ENCODE measurements around the gene RREB1.

Gene RREB1

DNA sequence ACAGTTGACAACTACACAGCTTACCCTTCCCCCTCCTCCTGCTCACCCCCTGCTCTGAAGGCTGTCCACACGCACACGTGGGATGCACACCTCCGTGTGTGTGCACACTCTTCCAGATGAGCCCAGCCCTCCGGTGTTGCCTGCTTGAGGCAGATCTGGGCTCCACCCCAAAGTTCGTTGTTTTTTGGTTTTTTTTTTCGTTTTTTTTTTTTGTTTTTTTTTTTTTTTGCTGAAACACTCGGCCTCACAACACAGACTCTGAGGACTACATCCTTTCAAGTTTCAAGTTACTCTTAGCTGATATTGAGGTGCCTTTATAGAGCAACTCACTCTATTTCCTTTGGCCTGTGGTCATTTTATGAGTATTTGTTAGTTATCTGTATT, 88.2 kb downstream of the RREB1 start:
- DNase-seq = no peak

DNA sequence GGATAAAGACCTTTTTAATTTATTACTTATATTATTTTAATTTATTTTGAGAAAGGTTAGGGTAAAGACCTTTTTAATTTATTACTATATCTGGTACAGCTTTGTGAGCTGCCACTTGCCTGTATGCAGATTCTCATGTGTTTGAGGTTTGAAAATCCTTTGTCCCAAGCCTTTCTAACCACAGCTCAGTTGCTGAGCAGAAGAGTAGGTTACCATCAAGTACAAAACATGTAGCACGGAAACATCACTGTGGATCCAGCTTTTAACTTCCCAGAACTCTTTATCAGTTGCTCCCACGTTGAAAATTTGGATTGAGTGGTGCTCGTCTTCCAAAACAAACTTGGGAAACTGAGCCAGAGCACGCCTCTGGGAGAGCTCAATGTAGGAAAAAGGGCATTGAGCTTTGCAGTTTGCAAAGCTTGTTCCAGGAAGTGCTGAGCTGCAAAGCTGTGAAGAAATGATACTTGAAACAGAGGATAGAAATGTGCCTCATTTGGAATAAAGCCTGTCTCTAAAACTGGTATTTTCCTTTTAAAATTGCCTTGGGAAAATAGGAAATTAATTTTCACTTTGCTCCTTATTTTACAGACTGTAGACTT, 89.0 kb downstream of the RREB1 start:
- no peak for DNase-seq

DNA sequence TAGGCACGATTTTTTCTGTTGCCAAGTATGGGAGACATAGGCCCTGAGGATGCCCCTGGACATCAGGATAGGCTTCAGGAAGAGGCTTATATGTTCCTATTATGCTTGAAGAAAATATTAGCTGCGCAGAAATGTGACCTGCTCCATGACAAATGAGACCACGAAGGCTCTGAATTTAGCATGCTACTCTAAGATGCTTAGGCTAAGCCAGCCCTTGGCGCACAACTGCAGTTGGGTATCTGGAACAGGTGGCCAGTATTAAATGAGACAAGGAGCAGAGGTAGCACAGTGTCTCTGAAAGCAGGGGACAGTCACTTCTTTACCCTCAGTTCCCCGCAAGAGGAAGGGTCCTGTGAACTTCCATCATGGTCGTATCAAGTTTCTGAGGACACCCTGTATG, 90.0 kb downstream of the RREB1 start:
- DNase-seq = no peak

DNA sequence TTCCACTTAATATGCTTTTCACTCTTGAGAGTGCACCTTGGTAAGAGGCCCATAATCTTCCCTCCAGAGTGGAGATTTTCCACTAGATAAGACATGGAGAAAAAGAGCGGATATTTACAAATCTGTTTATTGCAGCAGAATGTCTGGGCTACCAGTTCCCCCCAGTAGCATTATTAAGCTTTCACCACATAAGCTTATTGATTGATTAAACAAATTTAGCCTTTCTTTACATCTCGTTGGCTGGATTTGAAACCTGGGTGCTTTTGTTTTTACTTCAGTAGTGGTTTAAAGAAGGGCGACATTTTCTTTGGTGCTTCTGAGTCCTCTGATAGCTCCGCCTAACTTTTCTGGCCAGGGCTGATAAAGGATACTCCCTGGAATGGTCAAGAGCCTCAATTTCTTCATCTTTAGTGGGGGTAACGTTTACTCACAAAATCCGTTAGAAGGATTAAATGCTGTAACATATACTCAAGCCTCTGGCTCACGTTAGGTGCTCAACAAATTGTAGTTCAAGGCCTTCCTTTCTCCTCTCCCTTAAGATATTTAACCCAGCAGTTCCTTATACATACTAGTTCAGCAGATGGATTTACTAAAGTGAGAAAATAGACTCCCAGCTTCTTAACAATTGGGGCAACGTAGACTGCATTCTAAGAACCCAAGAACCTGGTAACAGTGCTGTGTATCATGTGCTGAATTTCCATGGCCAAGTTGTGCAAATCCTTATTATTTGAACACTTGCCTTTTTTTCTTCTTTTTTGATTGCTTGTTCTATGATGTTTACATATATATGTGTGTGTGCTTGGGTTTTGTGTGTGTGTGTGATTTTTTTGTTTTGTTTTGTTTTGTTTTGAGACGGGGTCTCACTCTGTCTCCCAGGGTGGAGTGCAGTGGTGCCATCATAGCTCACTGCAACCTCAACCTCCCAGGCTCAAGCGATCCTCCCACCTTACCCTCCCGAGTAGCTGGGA, 91.4 kb downstream of the RREB1 start:
- DNase-seq = no peak

DNA sequence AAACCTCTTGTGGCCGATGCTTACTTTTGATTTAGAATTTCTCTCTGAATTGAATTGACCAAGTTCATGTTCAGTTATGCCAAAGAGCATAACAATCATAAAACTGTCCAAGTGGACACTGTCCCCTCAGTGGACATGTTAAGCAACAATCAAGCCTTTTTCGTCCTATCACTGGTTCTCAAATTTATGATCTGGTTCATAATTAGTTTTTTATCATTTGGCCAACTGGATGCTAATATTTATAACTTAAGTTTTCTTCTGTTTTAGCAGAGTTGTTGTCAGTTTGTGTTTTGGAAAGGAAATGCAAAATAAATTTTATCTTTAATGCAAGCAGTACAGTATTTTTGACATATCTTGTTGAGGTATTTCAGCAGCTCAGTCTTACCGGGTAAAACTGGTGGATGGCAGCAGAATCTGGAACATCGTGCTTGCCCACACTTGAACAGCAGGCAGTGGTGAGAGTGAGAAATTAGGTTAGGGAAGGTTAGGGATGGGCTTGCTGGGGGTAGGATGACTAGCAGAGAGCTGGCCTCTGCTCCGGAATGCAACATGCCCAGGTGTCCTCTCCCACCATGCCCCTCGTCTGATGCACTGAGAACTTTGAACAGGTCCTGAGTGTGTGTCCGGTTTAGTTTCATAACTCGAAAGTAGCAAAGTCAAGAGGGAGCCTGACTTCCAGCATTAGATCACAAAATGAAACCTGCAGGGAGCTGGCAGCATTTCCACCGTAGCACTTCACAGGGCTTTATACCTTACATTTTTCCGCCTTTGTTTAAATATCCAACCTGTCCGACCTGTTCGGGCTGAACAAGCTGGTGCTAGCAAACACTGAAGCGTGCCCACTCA, 93.1 kb downstream of the RREB1 start:
- DNase-seq = no peak

DNA sequence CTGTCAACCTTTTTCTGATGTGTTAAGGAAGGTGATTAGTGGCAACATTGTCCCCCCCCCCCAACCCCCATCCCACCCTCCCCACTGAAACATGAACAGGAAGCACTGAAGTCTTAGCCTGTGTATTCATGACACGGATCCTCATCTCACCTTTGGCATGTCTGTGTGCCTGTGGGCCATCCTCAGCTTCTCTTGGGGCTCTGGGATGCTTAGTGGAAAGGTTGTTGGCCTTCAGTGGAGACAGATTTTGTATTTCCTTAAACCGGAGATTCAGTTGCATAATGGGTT, 93.6 kb downstream of the RREB1 start:
- no peak for DNase-seq

DNA sequence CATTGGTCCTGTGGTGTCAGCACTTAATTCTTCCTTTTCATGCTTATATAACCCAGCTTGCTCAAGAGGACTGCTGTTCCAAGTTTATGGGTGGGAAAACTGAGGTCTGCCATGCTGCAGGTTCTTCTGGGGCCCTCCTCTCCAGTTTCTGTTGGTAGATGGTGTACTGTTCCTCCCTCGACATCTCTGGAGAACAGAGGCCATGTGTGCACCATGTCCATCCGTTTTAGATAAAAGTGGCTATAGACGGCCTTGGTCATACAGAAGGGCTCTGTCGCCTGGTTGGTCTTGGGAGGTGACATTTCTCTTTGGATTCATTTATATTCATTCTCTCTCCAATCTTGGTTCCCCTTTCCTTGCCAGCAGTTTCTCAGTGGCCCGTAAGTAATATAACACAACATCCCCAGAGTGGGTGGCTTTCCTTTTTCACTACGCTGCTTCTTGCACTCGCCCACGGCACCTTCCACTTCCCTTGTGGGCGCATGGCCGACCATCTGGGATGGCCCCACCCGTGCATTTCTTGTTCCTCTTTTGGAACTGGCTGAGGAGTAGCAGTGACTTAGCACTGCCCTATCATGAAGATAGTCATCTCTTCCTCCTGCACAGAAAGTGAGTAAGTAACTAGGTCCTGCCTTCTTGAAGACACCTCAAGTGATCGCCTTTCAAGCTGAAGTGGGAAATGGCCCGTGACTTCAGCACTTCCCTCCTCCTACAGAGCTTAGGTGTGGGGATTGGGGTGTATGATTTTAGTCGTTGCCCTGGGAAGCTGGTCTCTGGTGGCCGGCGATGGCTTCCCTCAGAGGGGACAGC, 94.2 kb downstream of the RREB1 start:
- no peak for DNase-seq

DNA sequence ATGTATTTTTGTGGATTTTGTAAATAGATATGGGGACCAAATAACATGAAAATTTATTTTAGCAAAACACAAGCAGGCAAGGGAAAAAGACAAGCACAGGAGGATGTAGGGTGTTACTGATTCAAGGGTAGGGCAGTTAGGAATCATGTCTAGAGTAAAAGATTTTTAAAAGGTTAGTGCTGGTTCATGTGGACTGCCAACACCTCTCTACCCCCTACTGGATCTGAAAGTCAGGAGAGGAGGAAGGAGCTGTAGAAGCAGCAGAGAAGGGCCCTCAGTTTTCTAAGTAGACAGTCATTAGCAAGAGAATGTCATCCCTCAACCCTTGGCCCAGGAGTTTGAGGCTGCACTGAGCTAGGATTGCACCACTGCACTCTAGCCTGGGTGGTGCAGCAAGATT, 95.2 kb downstream of the RREB1 start:
- DNase-seq = no peak

DNA sequence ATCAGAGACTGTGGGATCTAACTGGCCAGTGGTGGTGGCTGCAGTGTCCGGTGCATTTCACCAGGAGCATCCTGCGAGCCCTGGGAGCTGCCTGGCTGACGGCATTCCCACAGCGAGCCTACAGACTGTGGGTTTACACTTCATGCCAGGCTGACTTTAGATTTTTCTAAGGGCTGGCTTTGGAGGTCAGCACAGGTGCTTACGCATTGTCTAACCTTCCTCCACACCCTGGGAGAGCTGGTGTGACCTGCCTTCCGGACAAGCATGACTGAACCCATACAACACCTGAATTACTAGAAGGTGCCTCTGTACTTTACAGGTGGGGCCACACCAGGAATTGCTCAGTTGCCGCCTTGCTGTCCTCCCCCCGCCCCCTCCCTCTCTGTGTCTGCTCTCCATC, 96.2 kb downstream of the RREB1 start:
- no peak for DNase-seq

DNA sequence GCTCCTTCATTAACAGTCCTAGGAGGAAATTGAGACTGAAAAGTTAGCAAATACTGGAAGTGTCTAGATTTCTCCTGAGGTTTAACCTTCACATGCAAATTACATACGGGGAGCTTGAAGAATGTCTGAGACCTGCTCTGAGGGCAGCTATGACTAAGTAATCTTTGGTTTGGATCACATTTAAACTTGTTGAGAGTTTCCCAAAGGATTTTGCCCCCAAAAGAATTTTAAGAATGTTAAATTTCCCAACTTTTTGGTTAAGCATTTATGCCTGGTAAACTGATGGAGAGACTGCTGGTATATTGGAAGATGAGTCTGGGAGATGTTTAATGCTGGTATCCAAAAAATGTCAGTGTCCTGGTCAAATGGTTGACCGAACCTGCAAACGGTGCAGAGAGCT, 97.0 kb downstream of the RREB1 start:
- no peak for DNase-seq

DNA sequence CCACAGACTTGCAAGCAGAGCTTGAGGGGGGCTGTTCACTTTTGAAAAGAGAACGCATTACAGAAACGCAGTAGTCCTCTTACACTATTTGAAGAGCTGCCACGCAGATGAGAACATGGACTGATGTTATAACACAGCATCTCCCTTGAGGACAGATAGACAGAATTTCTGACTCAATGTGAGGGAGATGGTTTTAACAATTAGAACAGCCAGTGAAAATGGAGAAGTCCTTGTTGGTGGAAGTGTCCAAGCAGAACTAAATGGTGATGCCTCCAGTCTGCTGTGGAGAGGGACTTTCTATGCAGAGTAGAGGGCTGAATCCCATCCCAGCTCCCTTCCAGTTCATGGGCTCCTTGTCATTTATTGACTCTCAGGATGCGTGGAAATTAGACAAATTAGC, 100.0 kb downstream of the RREB1 start:
- no peak for DNase-seq

DNA sequence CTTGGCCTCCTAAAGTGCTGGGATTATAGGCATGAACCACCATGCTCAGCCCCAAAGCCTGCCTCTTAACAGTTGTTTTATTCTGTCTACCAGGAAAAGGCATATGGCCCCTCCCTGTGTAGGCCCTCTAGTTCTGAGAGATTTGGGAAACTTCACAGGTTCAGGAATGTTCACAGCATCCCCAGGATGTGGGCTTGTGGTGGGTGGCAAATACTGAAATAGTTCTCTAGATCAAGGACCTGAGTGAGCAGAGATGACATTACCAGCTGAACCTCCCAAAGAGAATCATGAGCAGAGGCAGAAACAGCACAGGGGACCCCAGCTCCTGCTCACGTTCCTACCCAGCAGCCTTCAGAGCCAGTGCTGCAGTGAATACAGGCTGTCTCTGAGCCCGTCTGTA, 105.7 kb downstream of the RREB1 start:
- DNase-seq = no peak

DNA sequence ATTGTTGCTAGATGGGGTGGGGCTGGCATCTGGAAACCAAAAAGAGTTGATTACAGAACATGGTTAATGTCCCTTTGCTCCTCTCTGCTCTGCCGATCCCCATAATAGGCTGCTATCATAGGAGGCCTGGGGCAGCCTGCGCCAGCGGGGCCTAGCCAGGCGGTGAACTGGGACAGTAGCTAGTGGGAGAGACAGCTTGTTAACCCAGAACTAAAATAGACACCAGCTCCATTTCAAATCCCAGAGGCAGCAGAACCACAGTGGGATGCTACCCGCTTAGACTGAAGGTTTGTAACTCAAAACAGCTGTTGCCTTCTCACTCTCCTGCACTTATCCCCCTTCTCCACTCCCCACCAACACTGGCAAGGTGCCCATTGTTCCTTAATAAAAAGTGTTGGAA, 106.7 kb downstream of the RREB1 start:
- DNase-seq = no peak

DNA sequence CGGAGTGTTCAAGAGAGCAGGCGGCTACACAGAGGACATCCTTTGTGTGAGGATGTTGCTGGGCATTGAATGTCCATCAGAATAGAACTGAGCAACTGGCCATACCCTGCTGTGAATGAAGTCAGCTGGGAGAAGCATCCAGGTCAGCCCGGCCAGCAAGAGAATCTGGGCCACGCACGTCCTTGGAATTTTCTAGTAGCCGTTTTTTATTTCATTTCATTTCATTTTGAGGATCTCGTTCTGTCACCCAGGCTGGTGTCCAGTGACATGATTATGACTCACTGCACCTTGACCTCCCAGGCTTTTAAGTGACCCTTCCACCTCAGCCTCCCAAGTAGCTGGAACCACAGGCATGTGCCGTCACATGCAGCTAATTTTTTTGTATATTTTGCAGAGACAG, 107.4 kb downstream of the RREB1 start:
- DNase-seq = no peak

DNA sequence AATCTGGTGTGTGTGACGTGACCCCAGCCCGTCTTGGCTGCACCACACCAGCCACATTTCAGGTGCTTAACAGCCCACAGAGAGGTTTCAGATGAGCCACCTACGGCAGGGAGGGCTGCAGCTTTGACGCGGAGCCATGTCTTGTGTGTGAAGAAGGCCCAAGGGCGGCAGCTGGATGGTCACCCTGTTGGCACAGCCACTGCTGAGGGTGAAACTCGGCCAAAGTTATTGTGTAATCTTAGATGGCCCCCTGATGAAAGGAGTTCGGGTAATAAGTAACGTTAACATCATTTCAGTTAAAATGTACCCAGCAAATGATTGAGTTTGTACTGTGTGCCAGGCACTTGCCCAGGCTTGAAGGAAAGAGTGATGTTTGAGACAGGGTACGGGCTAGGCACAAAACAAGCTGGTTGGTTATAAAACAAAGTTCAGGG, 108.1 kb downstream of the RREB1 start:
- no peak for DNase-seq

DNA sequence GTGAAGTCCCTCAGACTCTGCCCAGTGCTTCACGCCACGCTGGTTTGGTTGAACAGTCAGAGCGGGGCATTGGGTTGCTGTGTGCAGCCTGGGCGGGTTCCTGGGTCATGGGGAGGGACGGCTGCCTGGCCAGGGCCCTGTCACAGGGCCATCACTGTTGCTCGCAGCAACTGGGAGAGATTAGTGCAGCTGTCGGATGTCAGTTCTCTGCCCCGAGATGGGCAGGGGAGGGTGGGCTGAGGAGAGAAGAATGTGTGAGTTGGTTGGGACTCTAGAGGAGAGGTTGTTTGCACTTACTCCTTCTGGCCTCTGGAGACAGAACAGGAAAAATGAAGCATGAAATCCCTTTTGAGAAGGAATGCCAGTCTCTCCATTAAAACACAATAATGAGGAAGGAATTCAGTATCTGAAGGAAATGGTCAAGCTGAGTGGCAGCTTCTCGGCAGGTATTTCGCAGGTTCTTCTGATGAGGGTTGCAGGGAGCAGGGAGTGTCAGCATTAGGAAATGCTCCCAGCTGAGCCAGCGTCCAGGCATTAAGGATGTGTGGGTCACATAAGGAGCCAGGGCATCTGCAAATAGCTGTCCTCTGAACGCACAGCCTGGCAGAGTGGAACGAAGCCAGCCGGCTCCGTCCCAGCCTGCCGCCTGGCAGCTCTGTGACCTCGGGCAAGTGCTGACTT, 109.3 kb downstream of the RREB1 start:
- no peak for DNase-seq

DNA sequence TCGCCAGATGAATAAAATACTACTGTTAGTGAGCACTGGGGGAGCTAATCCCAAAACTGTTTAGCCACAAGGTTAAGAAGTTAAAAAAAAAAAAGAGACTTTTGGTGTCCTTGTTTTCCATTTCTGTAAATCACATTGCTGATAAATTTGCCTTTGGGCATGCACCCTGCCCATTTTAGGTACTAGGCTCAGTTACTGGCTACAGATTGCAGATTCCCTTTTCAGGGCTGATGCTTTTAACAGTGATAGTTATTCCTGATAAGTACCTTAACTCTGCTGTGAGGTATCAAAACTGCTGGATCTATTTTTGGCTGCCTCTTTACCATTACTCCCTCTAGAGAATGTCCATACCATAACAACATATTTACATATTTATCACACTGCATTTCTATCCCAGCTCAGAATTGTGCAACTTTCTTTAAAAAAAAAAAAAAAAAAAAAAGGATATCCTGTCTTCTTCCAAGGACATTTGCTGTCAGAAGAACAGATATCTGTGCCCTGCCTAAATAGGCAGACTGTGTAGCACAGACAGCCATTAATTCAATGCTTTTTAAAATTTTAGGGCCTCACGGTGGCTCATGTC, 110.7 kb downstream of the RREB1 start:
- DNase-seq = no peak

DNA sequence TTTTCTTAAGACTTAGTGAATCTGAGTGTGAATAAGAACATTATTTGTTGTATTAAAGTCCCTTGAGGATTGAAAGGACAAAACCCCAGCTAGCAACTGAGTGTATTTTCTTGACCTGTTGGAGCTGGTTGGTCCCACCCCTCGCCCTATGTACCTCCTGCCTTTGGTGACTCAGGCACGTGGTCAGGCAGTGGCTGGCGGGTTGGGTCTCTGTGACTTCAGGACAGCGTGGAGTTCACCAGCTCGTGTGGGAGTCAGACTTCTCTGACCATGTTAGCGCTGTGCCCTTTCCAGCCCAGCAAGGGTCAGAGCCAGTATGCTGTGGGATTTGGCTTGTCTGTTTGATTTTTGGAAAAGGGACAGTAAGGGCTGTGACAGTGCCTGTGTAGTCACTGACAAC, 111.5 kb downstream of the RREB1 start:
- no peak for DNase-seq

DNA sequence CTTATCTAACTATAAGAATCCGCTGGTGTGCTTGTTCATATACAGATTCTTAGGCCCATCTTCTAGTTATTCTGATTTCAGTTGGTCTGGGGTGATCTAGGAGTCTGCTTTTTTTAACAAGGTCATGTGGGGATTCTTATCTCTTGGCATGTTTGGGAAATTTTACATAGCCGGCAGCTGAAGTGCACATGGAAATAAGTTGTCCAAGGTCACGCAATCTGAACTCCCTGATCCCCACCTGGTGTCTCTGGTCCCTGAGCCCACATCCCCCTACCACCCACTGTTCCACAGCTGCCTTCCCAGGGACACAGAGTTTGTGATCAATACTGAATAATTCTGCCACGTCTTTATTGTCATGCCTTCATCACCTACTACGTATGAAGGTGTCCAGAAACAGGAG, 114.4 kb downstream of the RREB1 start:
- DNase-seq = no peak

DNA sequence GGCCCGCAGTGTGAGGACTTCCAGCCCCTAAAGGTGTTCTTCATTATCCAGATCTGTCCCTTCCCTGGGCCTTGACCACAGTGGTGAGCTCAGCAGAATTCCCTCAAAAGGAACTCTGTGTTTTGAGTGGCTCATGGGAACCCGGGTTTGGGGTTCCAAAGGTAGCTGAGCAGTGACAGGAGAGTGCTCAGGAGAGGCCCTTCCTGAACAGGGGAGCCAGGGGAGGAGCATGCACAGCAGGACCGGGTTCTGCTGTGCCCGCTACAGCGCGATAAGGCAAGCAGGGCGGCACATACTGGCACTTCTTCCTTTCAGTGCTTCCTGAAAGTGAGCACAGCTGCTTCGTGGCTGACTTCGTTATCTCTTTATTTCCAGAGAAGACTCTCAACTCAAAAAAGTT, 117.0 kb downstream of the RREB1 start:
- no peak for DNase-seq

DNA sequence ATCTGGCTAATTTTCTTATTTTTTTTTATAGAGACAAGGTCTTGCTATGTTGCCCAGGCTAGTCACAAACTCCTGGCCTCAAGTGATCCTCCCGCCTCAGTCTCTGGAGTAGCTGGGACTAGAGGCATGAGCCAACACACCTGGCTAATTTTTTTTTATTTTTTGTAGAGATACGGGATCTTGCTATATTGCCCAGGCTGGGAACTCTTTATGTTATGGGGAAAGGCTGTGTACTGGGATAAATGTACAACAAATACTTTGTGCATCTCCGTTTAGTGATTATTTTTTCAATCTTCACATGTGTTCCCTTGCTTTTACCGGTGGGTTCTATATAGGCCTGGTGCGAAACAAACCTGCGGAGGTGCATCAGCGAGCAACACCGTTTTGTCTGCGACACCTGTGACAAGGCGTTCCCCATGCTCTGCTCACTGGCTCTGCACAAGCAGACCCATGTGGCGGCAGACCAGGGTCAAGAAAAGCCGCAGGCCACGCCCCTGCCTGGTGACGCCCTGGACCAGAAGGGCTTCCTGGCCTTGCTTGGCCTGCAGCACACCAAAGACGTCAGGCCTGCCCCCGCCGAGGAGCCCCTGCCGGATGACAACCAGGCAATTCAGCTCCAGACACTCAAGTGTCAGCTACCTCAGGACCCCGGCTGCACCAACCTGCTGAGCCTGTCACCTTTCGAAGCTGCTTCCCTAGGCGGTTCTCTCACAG, 121.1 kb downstream of the RREB1 start:
- DNase-seq = no peak
